Fibroblast of skin of back (primary cell): ENCODE measurements around the gene MMP8.
A peak's percentile ranks its signal among the peaks of the same experiment; 100 is the strongest.

ENCODE experiments used
- DNase-seq: peaks from one replicate; pipeline ENCODE4 v3.0.0-alpha.2; 2013

The MMP8 gene

GRCh38 chr11:102719620-102720277 lies 5.0 kb downstream of the MMP8 start:
- no peak for DNase-seq

GRCh38 chr11:102717280-102717679 lies 7.5 kb downstream of the MMP8 start:
- no peak for DNase-seq

- no peak for DNase-seq
Measured at GRCh38 chr11:102716527-102716926, 8.2 kb downstream of the MMP8 start.

GRCh38 chr11:102712137-102712536 lies 12.6 kb downstream of the MMP8 start:
- DNase-seq: no peak

- no peak for DNase-seq
Measured at GRCh38 chr11:102709201-102709945, 15.4 kb downstream of the MMP8 start.

- DNase-seq: no peak
Measured at GRCh38 chr11:102708654-102709053, 16.1 kb downstream of the MMP8 start.

GRCh38 chr11:102705626-102706025 lies 19.1 kb downstream of the MMP8 start, which contains the start of gene MMP27:
Gene MMP27, minus strand, starts transcription at chr11:102705769. Its CDS starts 55 bp downstream, at chr11:102705714.
- no peak for DNase-seq

- DNase-seq: no peak
Measured at GRCh38 chr11:102704841-102705240, 19.9 kb downstream of the MMP8 start.

GRCh38 chr11:102703826-102704493 lies 20.8 kb downstream of the MMP8 start:
- no peak for DNase-seq

- DNase-seq: no peak
Measured at GRCh38 chr11:102695201-102695600, 29.6 kb downstream of the MMP8 start.

- DNase-seq: no peak
Measured at GRCh38 chr11:102685754-102686153, 39.0 kb downstream of the MMP8 start.

- DNase-seq: peak; percentile 4
Measured at GRCh38 chr11:102685338-102685737, 39.4 kb downstream of the MMP8 start.

GRCh38 chr11:102683277-102683676 lies 41.5 kb downstream of the MMP8 start:
- no peak for DNase-seq

- peak; percentile 32 for DNase-seq
Measured at GRCh38 chr11:102680945-102681344, 43.8 kb downstream of the MMP8 start.

- DNase-seq: no peak
Measured at GRCh38 chr11:102678022-102678421, 46.7 kb downstream of the MMP8 start.

GRCh38 chr11:102676084-102676483 lies 48.7 kb downstream of the MMP8 start:
- no peak for DNase-seq

GRCh38 chr11:102669664-102670063 lies 55.1 kb downstream of the MMP8 start:
- peak; percentile 62 for DNase-seq

- DNase-seq: peak; percentile 55
Measured at GRCh38 chr11:102666331-102666957, 58.3 kb downstream of the MMP8 start.

GRCh38 chr11:102664001-102664752 lies 60.6 kb downstream of the MMP8 start:
- DNase-seq: no peak

- DNase-seq: no peak
Measured at GRCh38 chr11:102662607-102663006, 62.1 kb downstream of the MMP8 start.
